ENCODE data around the gene IDH3G.

Gene IDH3G

GRCh38 chrX:153776611-153777045 is 17.5 kb downstream of the IDH3G start:
- no peak for DNase-seq (ENCODE audit: low read depth)
- no peak for TF ChIP-seq CTCF (IDR thresholded peaks at IDR 0.05; ENCODE audit: low read depth, low read length, missing control alignments)
- no peak overlapping the region for H3K4me3 ChIP-seq (ENCODE audit: low read depth, low read length)

GRCh38 chrX:153776120-153776599 is 18.0 kb downstream of the IDH3G start:
- TF ChIP-seq CTCF (IDR thresholded peaks at IDR 0.05; ENCODE audit: low read depth, low read length, missing control alignments), result no peak
- H3K4me3 ChIP-seq (ENCODE audit: low read depth, low read length), result no peak overlapping the region
- no peak for DNase-seq (ENCODE audit: low read depth)

- no peak overlapping the region for H3K4me3 ChIP-seq (ENCODE audit: low read depth, low read length)
- TF ChIP-seq CTCF (IDR thresholded peaks at IDR 0.05; ENCODE audit: low read depth, low read length, missing control alignments), result no peak
- no peak for DNase-seq (ENCODE audit: low read depth)
These were observed 18.7 kb downstream of the IDH3G start for GRCh38 chrX:153775293-153776119.

- TF ChIP-seq CTCF (IDR thresholded peaks at IDR 0.05; ENCODE audit: low read depth, low read length, missing control alignments), result no peak
- H3K4me3 ChIP-seq (ENCODE audit: low read depth, low read length), result no peak overlapping the region
- DNase-seq (ENCODE audit: low read depth), result no peak
These were observed 19.4 kb downstream of the IDH3G start for GRCh38 chrX:153774576-153775292.

GRCh38 chrX:153773741-153774575 is 20.2 kb downstream of the IDH3G start:
- no peak for DNase-seq (ENCODE audit: low read depth)
- no peak overlapping the region for H3K4me3 ChIP-seq (ENCODE audit: low read depth, low read length)
- TF ChIP-seq CTCF (IDR thresholded peaks at IDR 0.05; ENCODE audit: low read depth, low read length, missing control alignments), result no peak

GRCh38 chrX:153773218-153773611 is 21.0 kb downstream of the IDH3G start:
- DNase-seq (ENCODE audit: low read depth), result no peak
- TF ChIP-seq CTCF (IDR thresholded peaks at IDR 0.05; ENCODE audit: low read depth, low read length, missing control alignments), result no peak
- H3K4me3 ChIP-seq (ENCODE audit: low read depth, low read length), result no peak overlapping the region

Data from GM12864 (cell line).